Naive thymus-derived CD4-positive, alpha-beta T cell (primary cell): ENCODE data around the gene PKLR. TPM values are rescaled to one million over a fixed set of nuclear protein-coding genes. Genes with fewer than 3 reads are reported as not detected.

ENCODE experiments used
- ATAC-seq: fragments of 150-1000 bp; cut with Tn5 transposase; 2 replicates; pipeline ENCODE4 v1.10.0; 2021; ENCODE audit warnings: mild to moderate bottlenecking, moderate library complexity
- CTCF ChIA-PET: fragments of 350-600 bp; sonication (Branson Sonifier 250); formaldehyde crosslinking; loops from one replicate; lab custom pipeline; 2021; ENCODE audit warnings: antibody characterized with exemption; lab: Charles Lee
- POLR2A ChIA-PET: fragments of 350-600 bp; sonication (Branson Sonifier 250); formaldehyde crosslinking; loops from one replicate; lab custom pipeline; 2021; ENCODE audit warnings: antibody characterized with exemption, inconsistent platforms; lab: Charles Lee
- DNase-seq, 9 donors: peaks; one replicate each; pipeline versions ENCODE4 v3.0.0 to v3.0.0-alpha.2; 2020 to 2022; ENCODE audit warnings: mixed read lengths in 1 of 9
- H3K27ac ChIP-seq: one replicate; pipeline ENCODE4 v1.7.0; 2013; ENCODE audit warnings: mild to moderate bottlenecking, low read depth, low read length, moderate library complexity
- H3K27me3 ChIP-seq, 2 donors: one replicate each; pipeline ENCODE4 v1.7.0; 2013; ENCODE audit warnings: low read length in 2 of 2, mild to moderate bottlenecking in 2 of 2, moderate library complexity in 2 of 2; ENCODE audit not compliant: control insufficient read depth in 2 of 2, insufficient read depth in 2 of 2
- H3K36me3 ChIP-seq, 3 experiments: 1 replicate in 2 of 3; 2 replicates in 1 of 3; pipeline ENCODE4 v1.7.0; 2013; ENCODE audit warnings: low read length in 3 of 3, mild to moderate bottlenecking in 3 of 3, moderate library complexity in 1 of 3; ENCODE audit not compliant: insufficient read depth in 3 of 3, control insufficient read depth in 2 of 3
- H3K4me1 ChIP-seq, 2 donors: one replicate each; pipeline ENCODE4 v1.7.0; 2013; ENCODE audit warnings: low read length in 2 of 2, mild to moderate bottlenecking in 2 of 2, moderate library complexity in 1 of 2; ENCODE audit not compliant: control insufficient read depth in 2 of 2, insufficient read depth in 2 of 2
- H3K4me3 ChIP-seq: 2 replicates; pipeline ENCODE4 v1.7.0; 2013; ENCODE audit warnings: mild to moderate bottlenecking, low read length
- H3K9me3 ChIP-seq, 3 experiments: 1 replicate in 2 of 3; 2 replicates in 1 of 3; pipeline ENCODE4 v1.7.0; 2013; ENCODE audit warnings: low read length in 3 of 3; ENCODE audit not compliant: control insufficient read depth in 2 of 3
- H3K27ac Mint-ChIP-seq, 9 donors: one replicate each; pipeline ENCODE4 v1.8.0; 2020 to 2022; ENCODE audit warnings: mixed read lengths in 9 of 9, mild to moderate bottlenecking in 8 of 9, moderate library complexity in 5 of 9, inconsistent platforms in 2 of 9
- H3K27me3 Mint-ChIP-seq, 5 donors: one replicate each; pipeline ENCODE4 v1.8.0; 2021 to 2022; ENCODE audit warnings: mixed read lengths in 5 of 5, mild to moderate bottlenecking in 1 of 5
- H3K36me3 Mint-ChIP-seq, 5 donors: one replicate each; pipeline ENCODE4 v1.8.0; 2020 to 2022; ENCODE audit warnings: mixed read lengths in 5 of 5, mild to moderate bottlenecking in 3 of 5, inconsistent platforms in 1 of 5
- H3K4me1 Mint-ChIP-seq, 7 donors: one replicate each; pipeline ENCODE4 v1.8.0; 2020 to 2022; ENCODE audit warnings: mixed read lengths in 7 of 7, mild to moderate bottlenecking in 3 of 7, inconsistent platforms in 1 of 7
- H3K4me3 Mint-ChIP-seq, 10 donors: one replicate each; pipeline ENCODE4 v1.8.0; 2020 to 2022; ENCODE audit warnings: mild to moderate bottlenecking in 10 of 10, mixed read lengths in 10 of 10, moderate library complexity in 6 of 10, inconsistent platforms in 2 of 10
- H3K9me3 Mint-ChIP-seq, 11 donors: one replicate each; pipeline ENCODE4 v1.8.0; 2020 to 2022; ENCODE audit warnings: mixed read lengths in 11 of 11, mild to moderate bottlenecking in 4 of 11, inconsistent platforms in 1 of 11, moderate library complexity in 1 of 11
- intact Hi-C, 2 donors: fragments of 100-400 bp; cut with micrococcal nuclease; formaldehyde crosslinking; loops; one replicate each; pipeline ENCODE4 v1.15.1; 2023
- polyA plus RNA-seq, 2 donors: library from polyadenylated mRNA; unstranded; fragments of 300-500 nt; fragmentation: Illumina TruSeq; gene quantifications; one replicate each; pipeline ENCODE4 v1.2.3, GENCODE V29; 2021
- total RNA-seq, 6 experiments: library from RNA in 5 of 6; stranded (reverse) in 5 of 6; gene quantifications; 1 replicate in 5 of 6; 2 replicates in 1 of 6; pipeline ENCODE4 v1.2.3 and lab custom pipeline; 2021 to 2026

Gene PKLR
- total and polyA plus RNA-seq, 7 experiments from 2014 or later = 0.06 TPM; not detected in 6

DNA sequence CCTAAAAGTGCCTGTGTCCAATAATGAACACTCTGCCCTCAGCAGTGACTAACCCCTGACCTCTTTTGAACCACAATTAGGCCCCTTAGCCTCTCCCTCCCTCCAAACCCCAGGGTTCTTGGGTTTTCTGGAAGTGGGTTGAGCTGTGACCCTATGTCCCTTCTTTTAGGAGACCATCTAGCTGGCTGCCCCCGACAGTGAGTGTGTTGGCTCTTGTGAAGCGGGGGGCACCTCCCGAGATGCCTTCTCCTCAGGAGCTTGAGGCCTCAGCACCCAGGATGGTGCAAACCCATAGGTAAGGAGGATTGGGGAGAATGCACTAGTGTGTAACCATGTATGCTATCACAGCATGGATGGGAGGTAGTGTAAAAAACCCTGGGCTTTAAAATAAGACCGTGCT, 26.7 kb upstream of the PKLR start:
- Mint-ChIP-seq H3K36me3 (peaks cover 0 to 10% (median 3%) of the 10 kb centered on the region in 5 donors), H3K9me3 (no peaks in the 10 kb centered on the region), H3K27me3 (no peaks in the 10 kb centered on the region), H3K4me1 (peaks cover 6 to 12% (median 8%) of the 10 kb centered on the region in 7 donors), H3K4me3 (no peak overlapping the region), H3K27ac (peak overlapping the region in 5 of 9 donors; percentile 31 to 87 (median 47))
- intact Hi-C loops = loop anchor here (10.0 kb wide), 2 partner anchors 353 to 587 kb away; partner anchors contain the start of genes CKS1B (in 1 of the 2), RIT1 (in 1 of the 2) and SHC1 (in 1 of the 2)
- DNase-seq (no peak), ATAC-seq (no peak)
- CTCF ChIA-PET = interaction anchor here (1.4 kb wide), 1 partner anchor 10 kb away, joined by 4 read pairs; no protein-coding TSS in a partner anchor
- Histone ChIP-seq H3K4me3 (no peak overlapping the region), H3K27ac (no peak overlapping the region), H3K9me3 (no peaks in the 10 kb centered on the region), H3K36me3 (peaks cover 0 to 21% (median 7%) of the 10 kb centered on the region in 3 experiments), H3K4me1 (no peaks in the 10 kb centered on the region), H3K27me3 (no peaks in the 10 kb centered on the region)
- POLR2A ChIA-PET = interaction anchor here (0.6 to 1.2 kb wide), 3 partner anchors 76 to 176 kb away, joined by 3 to 4 read pairs (median 3); no protein-coding TSS in a partner anchor

DNA sequence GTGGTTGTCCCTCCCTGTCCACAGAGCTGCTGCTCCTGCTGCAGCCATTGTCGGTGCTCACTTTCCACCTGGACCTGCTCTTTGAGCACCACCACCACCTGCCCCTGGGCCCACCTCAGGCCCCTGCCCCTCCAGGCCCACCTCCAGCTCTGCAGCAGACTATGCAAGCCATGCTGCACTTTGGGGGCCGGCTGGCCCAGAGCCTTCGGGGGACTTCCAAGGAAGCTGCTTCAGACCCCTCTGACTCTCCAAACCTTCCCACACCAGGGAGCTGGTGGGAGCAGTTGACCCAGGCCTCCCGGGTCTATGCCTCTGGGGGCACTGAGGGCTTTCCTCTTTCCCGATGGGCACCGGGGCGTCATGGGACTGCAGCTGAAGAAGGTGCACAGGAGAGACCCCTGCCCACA, 25.4 kb upstream of the PKLR start:
- Mint-ChIP-seq H3K36me3 (peaks cover 0 to 10% (median 3%) of the 10 kb centered on the region in 5 donors), H3K4me1 (peaks cover 8 to 20% (median 13%) of the 10 kb centered on the region in 7 donors), H3K4me3 (no peak overlapping the region), H3K27me3 (no peaks in the 10 kb centered on the region), H3K9me3 (no peaks in the 10 kb centered on the region), H3K27ac (peak overlapping the region in 6 of 9 donors; percentile 16 to 87 (median 37))
- Histone ChIP-seq H3K36me3 (peaks cover 0 to 21% (median 7%) of the 10 kb centered on the region in 3 experiments), H3K27me3 (no peaks in the 10 kb centered on the region), H3K4me3 (no peak overlapping the region), H3K27ac (no peak overlapping the region), H3K4me1 (peaks cover 0 to 4% of the 10 kb centered on the region in 2 donors), H3K9me3 (no peaks in the 10 kb centered on the region)
- DNase-seq (no peak), ATAC-seq (no peak)
- intact Hi-C loops = loop anchor here (10.0 kb wide), 2 partner anchors 352 to 588 kb away; partner anchors contain the start of genes CKS1B (in 1 of the 2), RIT1 (in 1 of the 2) and SHC1 (in 1 of the 2)
- ChIA-PET CTCF (interaction anchor here (1.4 kb wide), 1 partner anchor 9 kb away, joined by 4 read pairs; no protein-coding TSS in a partner anchor), POLR2A (interaction anchor here (0.6 kb wide), 1 partner anchor 291 kb away, joined by 4 read pairs; no protein-coding TSS in a partner anchor)

DNA sequence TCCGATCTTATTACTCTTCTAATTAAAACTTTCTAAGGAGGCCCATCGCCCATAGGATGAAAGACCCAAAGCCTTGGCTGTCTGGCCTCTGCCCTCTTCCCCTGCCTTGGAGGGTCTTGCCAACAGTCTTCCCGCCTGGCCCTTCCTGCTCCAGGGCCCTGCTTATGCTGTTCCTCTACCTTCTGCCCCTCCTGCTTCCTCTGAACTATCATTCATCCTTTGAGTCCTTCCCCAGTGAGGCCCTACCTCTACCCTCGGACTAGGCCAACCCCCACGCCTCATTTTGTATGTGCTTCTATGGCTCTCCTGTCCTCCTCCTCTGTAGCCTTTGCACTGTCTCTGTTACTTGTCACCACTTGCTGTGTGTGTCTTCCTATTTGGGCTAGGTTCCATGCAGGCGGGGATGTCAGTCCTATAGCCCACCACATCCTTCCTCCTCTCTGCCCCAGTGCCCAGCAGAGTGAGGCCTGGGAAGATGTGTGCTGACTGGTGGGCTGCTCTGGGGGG, 24.8 kb upstream of the PKLR start:
- Mint-ChIP-seq H3K9me3 (no peaks in the 10 kb centered on the region), H3K4me1 (peaks cover 14 to 24% (median 18%) of the 10 kb centered on the region in 7 donors), H3K4me3 (peak overlapping the region; percentile 53 to 91 (median 82)), H3K27ac (peak overlapping the region; percentile 54 to 88 (median 77)), H3K27me3 (no peaks in the 10 kb centered on the region), H3K36me3 (peaks cover 0 to 7% (median 2%) of the 10 kb centered on the region in 5 donors)
- intact Hi-C loops = loop anchor here (10.0 kb wide), 2 partner anchors 351 to 589 kb away; partner anchors contain the start of genes CKS1B (in 1 of the 2), RIT1 (in 1 of the 2) and SHC1 (in 1 of the 2)
- ATAC-seq (no peak), DNase-seq (peak in 1 of 9 donors; percentile 5)
- CTCF ChIA-PET = no interaction called here
- Histone ChIP-seq H3K4me3 (no peak overlapping the region), H3K4me1 (peaks cover 0 to 10% of the 10 kb centered on the region in 2 donors), H3K27ac (no peak overlapping the region), H3K36me3 (peaks cover 0 to 18% (median 7%) of the 10 kb centered on the region in 3 experiments), H3K9me3 (no peaks in the 10 kb centered on the region), H3K27me3 (no peaks in the 10 kb centered on the region)
- POLR2A ChIA-PET = interaction anchor here (0.6 kb wide), 1 partner anchor 291 kb away, joined by 4 read pairs; no protein-coding TSS in a partner anchor

DNA sequence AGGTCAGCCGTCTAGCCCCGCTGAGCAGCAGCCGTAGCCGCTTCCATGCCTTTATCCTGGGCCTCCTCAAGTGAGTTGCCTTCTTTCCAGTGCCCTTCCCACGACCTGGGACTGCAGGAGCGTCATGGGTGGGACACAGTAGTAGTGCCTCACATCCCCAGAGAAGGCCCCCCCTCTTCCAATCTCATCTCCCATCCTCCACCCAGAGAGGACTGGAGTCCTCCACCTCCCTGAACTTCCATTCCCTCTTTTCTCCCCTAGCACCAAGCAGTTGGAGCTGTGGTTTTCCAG, 24.3 kb upstream of the PKLR start:
- Mint-ChIP-seq H3K9me3 (no peaks in the 10 kb centered on the region), H3K4me1 (peaks cover 16 to 26% (median 23%) of the 10 kb centered on the region in 7 donors), H3K36me3 (peaks cover 0 to 2% (median 0%) of the 10 kb centered on the region in 5 donors), H3K27me3 (no peaks in the 10 kb centered on the region), H3K4me3 (peak overlapping the region; percentile 61 to 91 (median 82)), H3K27ac (peak overlapping the region in 7 of 9 donors; percentile 18 to 88 (median 75))
- no peak for ATAC-seq
- ChIA-PET CTCF (interaction anchor here (0.6 kb wide), 1 partner anchor 50 kb away, joined by 4 read pairs; no protein-coding TSS in a partner anchor), POLR2A (interaction anchor here (1.0 to 3.9 kb wide), 2 partner anchors 53 to 64 kb away, joined by 3 to 15 read pairs; partner anchors contain the start of genes CLK2 and SCAMP3)
- Histone ChIP-seq H3K27ac (peak overlapping the region; percentile 90), H3K4me1 (peaks cover 0 to 12% of the 10 kb centered on the region in 2 donors), H3K36me3 (peaks cover 0 to 13% (median 2%) of the 10 kb centered on the region in 3 experiments), H3K27me3 (no peaks in the 10 kb centered on the region), H3K9me3 (no peaks in the 10 kb centered on the region), H3K4me3 (no peak overlapping the region)
- DNase-seq = no peak
- intact Hi-C loops = loop anchor here (2.0 to 10.0 kb wide), 3 partner anchors 325 to 589 kb away; partner anchors contain the start of genes CKS1B (in 1 of the 2), RIT1 (in 1 of the 2) and SHC1 (in 1 of the 2)

DNA sequence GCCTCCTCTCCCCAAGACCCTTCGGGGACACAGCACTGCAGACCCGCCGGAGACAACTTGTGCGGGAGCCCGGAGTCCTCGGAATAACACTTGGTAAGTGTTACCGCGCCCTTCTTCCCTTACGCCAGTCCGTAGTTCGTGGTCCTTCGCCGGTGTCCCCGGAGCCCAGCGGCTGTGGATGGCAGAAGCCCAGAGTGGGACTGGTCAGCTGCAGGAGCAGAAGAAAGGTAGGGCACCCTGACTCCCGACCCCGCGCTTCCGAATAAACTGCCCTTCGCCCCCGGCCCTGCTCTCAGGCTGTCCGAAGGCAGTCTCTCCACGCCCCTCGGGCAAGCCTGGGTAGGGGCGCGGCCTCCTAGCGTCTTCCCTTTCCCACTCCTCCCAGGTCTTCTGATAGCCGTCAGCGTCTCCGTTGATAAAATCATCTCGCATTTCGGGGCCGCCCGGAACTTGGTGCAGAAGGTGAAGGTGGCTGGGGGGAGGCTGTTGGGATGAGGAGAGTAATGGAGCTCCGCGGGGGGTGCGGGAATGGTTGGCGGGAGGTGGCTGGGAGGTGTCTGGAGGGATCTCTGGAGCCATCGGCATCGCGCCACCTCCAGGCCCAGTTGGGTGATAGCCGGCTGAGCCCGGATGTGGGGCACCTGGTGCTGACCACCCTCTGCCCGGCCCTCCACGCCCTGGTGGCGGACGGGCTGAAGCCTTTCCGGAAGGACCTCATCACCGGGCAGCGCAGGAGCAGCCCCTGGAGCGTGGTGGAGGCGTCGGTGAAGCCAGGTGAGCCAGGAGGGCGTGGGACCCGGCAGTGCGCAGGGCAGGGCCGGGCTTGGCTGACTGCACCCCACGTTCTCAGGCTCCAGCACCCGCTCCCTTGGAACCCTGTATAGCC, 23.7 kb upstream of the PKLR start:
- ATAC-seq (no peak), DNase-seq (peak in 2 of 9 donors; percentile 3 to 16)
- peak overlapping the region; percentile 80 to 91 (median 89) for H3K4me3 Mint-ChIP-seq

More for the DNA sequence above, 23.7 kb upstream of the PKLR start:
- H3K9me3 ChIP-seq = no peaks in the 10 kb centered on the region
- intact Hi-C loops = loop anchor here (1.0 to 10.0 kb wide), 14 partner anchors 81 to 727 kb away; partner anchors contain the start of genes RIT1 (in 2 of the 2), ASH1L (in 1 of the 2), CKS1B (in 1 of the 2) and KRTCAP2 (in 1 of the 2)
- H3K27ac ChIP-seq = peak overlapping the region; percentile 90
- peaks cover 0 to 12% of the 10 kb centered on the region in 2 donors for H3K4me1 ChIP-seq
- H3K27me3 Mint-ChIP-seq = no peaks in the 10 kb centered on the region
- H3K27me3 ChIP-seq = no peaks in the 10 kb centered on the region
- peaks cover 0 to 8% (median 0%) of the 10 kb centered on the region in 3 experiments for H3K36me3 ChIP-seq
- POLR2A ChIA-PET = interaction anchor here (1.0 to 3.9 kb wide), 7 partner anchors 17 to 492 kb away, joined by 3 to 18 read pairs (median 14); partner anchors contain the start of genes CLK2, FDPS and SCAMP3
- H3K4me3 ChIP-seq = peak overlapping the region; percentile 100
- peak overlapping the region in 8 of 9 donors; percentile 32 to 88 (median 66) for H3K27ac Mint-ChIP-seq
- H3K9me3 Mint-ChIP-seq = no peaks in the 10 kb centered on the region
- H3K36me3 Mint-ChIP-seq = no peaks in the 10 kb centered on the region
- H3K4me1 Mint-ChIP-seq = peaks cover 22 to 32% (median 29%) of the 10 kb centered on the region in 7 donors
- CTCF ChIA-PET = interaction anchor here (0.6 to 9.4 kb wide), 2 partner anchors 50 to 75 kb away, joined by 4 to 105 read pairs; no protein-coding TSS in a partner anchor
